ENCODE results near the gene TIMM10B.

The TIMM10B gene

GRCh38 chr11:6440906-6441358 lies 40.4 kb upstream of the TIMM10B start, which contains the start of gene HPX:
Gene HPX (minus strand): TSS chr11:6440987. CDS start chr11:6440963, 24 bp downstream.
- H3K36me3 ChIP-seq (ENCODE audit: control insufficient read depth, low read length): no peaks in the 10 kb centered on the region
- TF ChIP-seq CTCF (IDR thresholded peaks at IDR 0.05; ENCODE audit: low read depth, low read length, poor library complexity, severe bottlenecking): no peak
- no peak within 1 kb of the TSS for H3K27ac ChIP-seq (ENCODE audit: low read depth, low read length)
- H3F3A ChIP-seq (ENCODE audit: control insufficient read depth, insufficient read depth): no peaks in the 10 kb centered on the region
- H3K27me3 ChIP-seq (ENCODE audit: control insufficient read depth, low read length): no peaks in the 10 kb centered on the region
- no peaks in the 10 kb centered on the region for H4K20me1 ChIP-seq (ENCODE audit: control insufficient read depth, insufficient read depth, low read depth, low read length)
- H3K4me3 ChIP-seq (ENCODE audit: low read length): no peak within 1 kb of the TSS
- no peaks in the 10 kb centered on the region for H3K9me3 ChIP-seq (ENCODE audit: control insufficient read depth, insufficient read depth, low read length)
- no peak within 1 kb of the TSS for H3K4me2 ChIP-seq (ENCODE audit: low read length)
- H3K79me2 ChIP-seq (ENCODE audit: control insufficient read depth, low read length): no peaks in the 10 kb centered on the region
- H3K9me2 ChIP-seq (replicated peaks; ENCODE audit: control insufficient read depth, low read length): no peaks in the 10 kb centered on the region
- H3K4me1 ChIP-seq (ENCODE audit: control insufficient read depth, low read length): peaks cover 20% of the 10 kb centered on the region

- H3K4me1 ChIP-seq (ENCODE audit: control insufficient read depth, low read length): peaks cover 15% of the 10 kb centered on the region
- no peaks in the 10 kb centered on the region for H3K27me3 ChIP-seq (ENCODE audit: control insufficient read depth, low read length)
- no peaks in the 10 kb centered on the region for H4K20me1 ChIP-seq (ENCODE audit: control insufficient read depth, insufficient read depth, low read depth, low read length)
- no peaks in the 10 kb centered on the region for H3K9me3 ChIP-seq (ENCODE audit: control insufficient read depth, insufficient read depth, low read length)
- no peak overlapping the region for H3K4me2 ChIP-seq (ENCODE audit: low read length)
- H3K79me2 ChIP-seq (ENCODE audit: control insufficient read depth, low read length): no peaks in the 10 kb centered on the region
- no peak overlapping the region for H3K27ac ChIP-seq (ENCODE audit: low read depth, low read length)
- H3K36me3 ChIP-seq (ENCODE audit: control insufficient read depth, low read length): no peaks in the 10 kb centered on the region
- no peaks in the 10 kb centered on the region for H3F3A ChIP-seq (ENCODE audit: control insufficient read depth, insufficient read depth)
- no peak for TF ChIP-seq CTCF (IDR thresholded peaks at IDR 0.05; ENCODE audit: low read depth, low read length, poor library complexity, severe bottlenecking)
- TF ChIP-seq EZH2phosphoT487 (IDR thresholded peaks at IDR 0.05; ENCODE audit: borderline replicate concordance, low read length): no peak
- H3K4me3 ChIP-seq (ENCODE audit: low read length): no peak overlapping the region
- no peaks in the 10 kb centered on the region for H3K9me2 ChIP-seq (replicated peaks; ENCODE audit: control insufficient read depth, low read length)
These were observed 38.9 kb upstream of the TIMM10B start for GRCh38 chr11:6442441-6442840.

GRCh38 chr11:6443269-6444003 lies 37.9 kb upstream of the TIMM10B start:
- Histone ChIP-seq H3K36me3 (ENCODE audit: control insufficient read depth, low read length) (no peaks in the 10 kb centered on the region), H3K4me3 (ENCODE audit: low read length) (no peak overlapping the region), H3K9me3 (ENCODE audit: control insufficient read depth, insufficient read depth, low read length) (no peaks in the 10 kb centered on the region), H3K4me1 (ENCODE audit: control insufficient read depth, low read length) (peaks cover 6% of the 10 kb centered on the region), H4K20me1 (ENCODE audit: control insufficient read depth, insufficient read depth, low read depth, low read length) (no peaks in the 10 kb centered on the region), H3K79me2 (ENCODE audit: control insufficient read depth, low read length) (no peaks in the 10 kb centered on the region), H3K27ac (ENCODE audit: low read depth, low read length) (no peak overlapping the region), H3K9me2 (replicated peaks; ENCODE audit: control insufficient read depth, low read length) (no peaks in the 10 kb centered on the region), H3K4me2 (ENCODE audit: low read length) (no peak overlapping the region), H3F3A (ENCODE audit: control insufficient read depth, insufficient read depth) (no peaks in the 10 kb centered on the region), H3K27me3 (ENCODE audit: control insufficient read depth, low read length) (no peaks in the 10 kb centered on the region)
- TF ChIP-seq CTCF (IDR thresholded peaks at IDR 0.05; ENCODE audit: low read depth, low read length, poor library complexity, severe bottlenecking): peak; percentile 94
- TF ChIP-seq EZH2phosphoT487 (IDR thresholded peaks at IDR 0.05; ENCODE audit: borderline replicate concordance, low read length): no peak
